Activated CD4-positive, alpha-beta T cell treated with anti-CD3 and anti-CD28 coated beads for 1 hour (primary cell): Measurements from ENCODE around the gene CEP85.

Experiments used
- DNase-seq: peaks from one replicate; pipeline ENCODE4 v3.0.0-alpha.2; 2020

CEP85 gene

DNA sequence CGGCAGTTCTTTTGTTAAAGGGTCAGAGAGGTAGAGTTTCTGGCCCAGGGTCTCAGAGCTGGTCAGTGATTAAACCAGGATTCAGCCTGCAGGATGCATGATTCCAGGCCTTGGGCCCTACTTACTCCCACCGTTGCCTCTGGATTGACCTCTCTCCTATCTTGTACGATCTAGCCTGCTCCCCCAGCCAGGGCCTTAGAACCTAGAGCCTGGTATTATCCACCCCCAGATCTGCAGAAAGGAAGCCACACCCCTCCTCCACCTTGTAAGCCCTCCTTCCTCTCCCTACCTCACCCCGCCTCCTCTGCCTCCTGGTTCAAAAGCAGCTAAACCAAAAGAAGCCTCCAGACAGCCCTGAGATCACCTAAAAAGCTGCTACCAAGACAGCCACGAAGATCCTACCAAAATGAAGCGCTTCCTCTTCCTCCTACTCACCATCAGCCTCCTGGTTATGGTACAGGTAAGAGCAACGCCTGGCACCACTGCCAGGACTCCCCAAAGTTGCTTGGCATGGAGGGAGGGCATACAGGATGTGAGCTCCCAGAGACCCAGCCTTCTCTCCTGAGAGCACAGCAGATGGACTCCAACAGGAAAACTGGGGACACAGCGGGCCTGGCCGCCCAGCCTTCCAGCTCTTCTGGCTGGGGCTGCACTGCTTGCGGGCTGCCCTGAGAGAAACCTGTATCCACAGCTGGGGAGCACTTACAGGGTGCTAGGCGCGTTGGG is 83.8 kb downstream of the CEP85 start, which contains the start of gene CD52:
Gene CD52 (plus strand): TSS at position 347 of the 726 bp plus-strand sequence. CDS start 60 bp downstream, at position 407.
- peak; percentile 54 for DNase-seq

DNA sequence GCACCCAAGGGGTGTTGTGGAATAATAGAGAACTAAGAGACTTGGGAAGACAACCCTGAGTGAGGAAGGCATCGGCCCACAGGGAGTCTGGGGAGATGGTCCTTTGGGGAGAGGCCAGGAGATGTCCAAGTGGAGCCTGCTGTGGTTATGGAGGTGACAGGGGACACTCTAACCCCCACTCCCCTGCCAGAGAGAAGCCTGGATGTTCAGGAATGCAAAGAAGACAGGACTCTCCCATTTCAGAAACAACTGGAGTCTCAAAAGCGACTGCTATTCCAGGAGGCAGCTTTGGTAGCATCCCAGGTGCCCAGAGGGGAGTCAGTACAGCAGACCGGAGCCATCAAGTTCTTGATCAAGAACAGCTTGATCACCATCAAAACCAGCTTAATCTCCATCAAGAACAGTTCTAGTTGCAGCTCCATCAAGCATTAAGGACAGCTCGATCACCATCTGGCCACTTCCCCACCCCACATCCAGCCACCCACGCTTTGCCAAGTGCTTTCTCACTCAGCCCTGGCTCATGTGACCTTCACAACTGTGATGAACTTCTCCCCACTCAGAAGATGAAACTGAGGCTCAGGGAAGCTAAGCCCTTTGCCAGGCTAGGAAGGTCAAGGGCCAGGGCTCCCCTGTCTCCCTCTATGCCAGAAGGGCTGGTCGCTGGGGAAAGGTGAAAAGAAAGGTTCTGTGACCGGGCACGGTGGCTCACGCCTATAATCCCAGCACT is 84.5 kb downstream of the CEP85 start:
- DNase-seq, result no peak

DNA sequence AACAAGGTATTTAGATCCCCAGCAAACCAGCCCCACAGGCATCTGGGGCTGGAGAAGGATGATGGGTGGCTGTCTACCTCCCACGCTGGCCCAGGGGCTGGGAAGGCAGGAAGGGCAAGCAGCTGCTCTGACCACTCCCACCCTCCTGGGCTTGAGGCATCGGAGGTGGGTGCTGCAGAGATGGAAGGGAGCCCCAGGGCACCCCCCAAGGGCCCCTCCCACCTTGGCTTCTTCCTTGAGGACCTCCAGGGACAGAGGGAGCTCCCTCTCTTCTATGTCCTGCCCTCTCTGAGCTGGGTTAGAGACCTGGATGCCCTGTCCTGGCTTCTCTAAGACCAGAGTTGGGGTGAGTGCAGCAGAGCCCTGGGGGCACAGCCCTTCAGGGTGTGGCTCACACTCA is 86.9 kb downstream of the CEP85 start:
- no peak for DNase-seq

DNA sequence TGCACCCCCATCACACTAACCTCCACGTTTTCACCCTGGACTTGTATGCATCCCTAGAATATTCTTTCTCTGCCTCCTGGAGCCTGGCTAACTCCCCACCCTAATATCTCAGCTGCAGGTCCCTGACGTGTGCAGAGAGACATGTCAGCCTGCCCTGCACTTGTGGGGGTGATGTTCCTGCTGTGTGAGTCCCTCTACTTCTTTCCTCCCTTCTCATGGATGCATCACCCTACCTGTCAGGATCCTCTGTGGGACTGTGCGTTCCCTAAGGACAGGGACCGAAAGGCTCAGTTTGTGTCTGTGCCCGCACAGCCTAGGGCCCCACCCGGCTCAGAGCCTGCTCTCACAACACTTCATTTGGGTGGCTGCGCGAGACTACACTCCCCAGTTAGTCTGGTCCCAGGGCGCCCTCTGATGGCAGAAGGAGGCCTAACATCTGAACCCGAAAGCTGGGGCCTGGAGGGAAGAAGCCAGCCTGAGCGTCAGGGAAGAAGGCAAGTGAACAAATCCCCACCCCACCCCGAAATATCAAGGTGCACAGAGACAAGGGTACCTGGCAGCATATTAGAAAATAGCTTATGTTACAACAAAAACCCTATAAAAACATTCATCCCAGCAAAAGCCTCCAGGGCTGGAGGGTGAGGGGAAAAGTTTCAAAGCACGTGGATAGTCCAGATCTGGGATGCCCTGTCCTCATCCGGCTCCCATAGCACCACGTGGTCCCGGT is 87.5 kb downstream of the CEP85 start:
- DNase-seq, result peak; percentile 93

DNA sequence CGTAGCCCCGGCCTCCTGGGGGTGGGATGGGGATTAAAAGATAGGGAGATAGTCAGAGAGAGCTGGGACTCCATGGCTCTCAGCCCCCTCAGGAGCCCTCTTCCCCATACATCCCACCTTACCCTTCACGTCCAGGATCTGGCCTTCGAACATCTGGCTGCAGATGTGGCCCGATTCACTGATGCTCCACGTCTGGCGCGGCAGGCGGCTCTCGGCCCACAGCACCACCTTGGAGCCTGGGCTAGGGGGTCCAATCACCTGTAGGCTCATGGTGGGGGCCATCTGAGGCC is 88.0 kb downstream of the CEP85 start:
- no peak for DNase-seq

DNA sequence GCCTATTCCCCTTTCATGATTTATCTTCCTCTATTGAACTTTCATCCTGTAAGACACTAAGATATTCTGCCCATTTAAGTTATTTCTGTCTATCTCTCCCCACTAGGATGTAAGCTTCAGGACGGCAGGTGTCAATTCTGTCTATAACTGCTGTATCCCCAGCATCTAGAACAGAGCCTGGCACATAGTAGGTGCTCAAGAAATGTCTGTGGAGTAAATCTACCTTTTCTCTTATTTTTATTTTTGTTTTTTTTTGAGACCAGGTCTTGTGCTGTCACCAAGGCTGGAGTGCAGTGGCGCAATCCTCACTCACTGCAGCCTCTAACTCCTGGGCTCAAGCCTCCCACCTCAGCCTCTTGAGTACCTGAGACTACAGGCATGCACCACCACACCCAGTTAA is 89.4 kb downstream of the CEP85 start:
- no peak for DNase-seq

DNA sequence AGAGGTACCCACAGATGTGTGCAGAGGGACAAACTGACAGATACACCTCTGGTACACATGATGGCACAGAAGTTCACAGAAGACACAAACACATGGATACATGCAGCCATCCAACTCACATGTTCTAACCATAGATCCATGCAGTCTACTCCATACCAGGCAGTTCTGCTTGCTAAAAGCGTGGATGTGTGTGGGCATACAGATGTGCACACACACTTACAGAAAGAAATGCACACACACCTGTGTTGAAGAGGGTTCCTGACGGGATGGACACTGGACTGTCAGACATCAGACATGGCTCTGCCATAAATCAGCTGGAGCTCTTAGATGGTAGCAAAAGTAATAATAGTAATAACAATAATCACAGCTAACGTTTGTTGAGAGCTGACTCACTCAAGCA is 90.5 kb downstream of the CEP85 start:
- no peak for DNase-seq

DNA sequence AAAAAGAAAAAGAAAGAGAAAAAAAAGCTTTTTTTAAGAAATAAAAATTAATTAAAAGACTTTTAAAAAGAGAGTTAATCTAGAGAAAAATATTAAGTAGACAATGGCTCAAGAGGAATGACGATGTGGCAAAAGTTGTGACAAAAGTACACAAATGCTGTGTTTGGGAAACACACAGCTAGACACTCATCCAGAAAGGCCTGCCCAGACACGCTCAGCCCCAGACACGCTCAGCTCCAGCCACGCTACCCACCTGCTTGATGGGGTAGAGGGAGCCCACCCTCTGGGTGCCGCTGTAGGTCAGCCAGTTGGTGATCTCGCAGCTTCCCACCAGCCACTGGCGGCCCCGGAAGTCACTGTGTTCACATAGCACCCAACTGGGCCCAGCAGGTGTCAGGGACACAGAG is 94.0 kb downstream of the CEP85 start:
- no peak for DNase-seq
